GM12878 (cell line): ENCODE data around the gene SEZ6L2. TPM values are rescaled to one million over a fixed set of nuclear protein-coding genes. Genes with fewer than 3 reads are reported as not detected.

ENCODE experiments used
- ATF2 ChIP-seq: IDR thresholded peaks from 2 replicates; pipeline ENCODE4 v1.6.1; 2012; ENCODE audit warnings: low read length, inconsistent platforms
- CBX5 ChIP-seq: sonication (generic); IDR thresholded peaks from 2 replicates; pipeline ENCODE4 v1.6.1; 2016; ENCODE audit warnings: low read depth, moderate library complexity, mild to moderate bottlenecking, inconsistent platforms
- CREB1 ChIP-seq: IDR thresholded peaks from 2 replicates; pipeline ENCODE4 v1.6.1; 2012; ENCODE audit warnings: low read depth, mild to moderate bottlenecking, inconsistent platforms
- ETV6 ChIP-seq, 2 experiments: fragments of 450-650 bp in 1 of 2; IDR thresholded peaks in 1 of 2; conservative IDR thresholded peaks in 1 of 2; 2 replicates each; pipeline ENCODE4 v1.6.1; 2014; ENCODE audit warnings: antibody characterized with exemption in 1 of 2, borderline replicate concordance in 1 of 2, low read depth in 1 of 2, mild to moderate bottlenecking in 1 of 2, moderate library complexity in 1 of 2
- FOXM1 ChIP-seq: IDR thresholded peaks from 2 replicates; pipeline ENCODE4 v1.6.1; 2012; ENCODE audit warnings: low read depth, mild to moderate bottlenecking, inconsistent platforms, low read length, moderate library complexity
- HCFC1 ChIP-seq: fragments of 150-350 bp; IDR thresholded peaks from 2 replicates; pipeline ENCODE4 v1.6.1; 2014; ENCODE audit warnings: low read length
- IKZF1 ChIP-seq: fragments of 450-650 bp; conservative IDR thresholded peaks from 2 replicates; pipeline ENCODE4 v1.6.1; 2017; ENCODE audit warnings: antibody characterized with exemption, mild to moderate bottlenecking
- IRF4 ChIP-seq: IDR thresholded peaks from 2 replicates; pipeline ENCODE4 v1.6.1; 2011; ENCODE audit warnings: low read depth, low read length
- IRF5 ChIP-seq: fragments of 450-650 bp; IDR thresholded peaks from 2 replicates; pipeline ENCODE4 v1.6.1; 2017; ENCODE audit warnings: borderline replicate concordance
- KAT2A ChIP-seq: conservative IDR thresholded peaks from 2 replicates; pipeline ENCODE4 v1.6.1; 2011; ENCODE audit warnings: low read depth, low read length; ENCODE audit not compliant: control insufficient read depth
- KDM1A ChIP-seq: fragments of 200-600 bp; sonication (generic); IDR thresholded peaks from 2 replicates; pipeline ENCODE4 v1.6.1; 2016; ENCODE audit warnings: borderline replicate concordance
- MYC ChIP-seq: IDR thresholded peaks from 2 replicates; pipeline ENCODE4 v1.6.1; 2011; ENCODE audit warnings: mild to moderate bottlenecking, low read length, moderate library complexity, inconsistent platforms; ENCODE audit not compliant: insufficient read depth, insufficient replicate concordance, insufficient read length, severe bottlenecking
- NBN ChIP-seq: fragments of 450-650 bp; IDR thresholded peaks from 2 replicates; pipeline ENCODE4 v1.6.1; 2016
- NKRF ChIP-seq: fragments of 450-650 bp; conservative IDR thresholded peaks from 2 replicates; pipeline ENCODE4 v1.6.1; 2017; ENCODE audit warnings: mild to moderate bottlenecking, moderate library complexity
- PAX5 ChIP-seq: IDR thresholded peaks from 2 replicates; pipeline ENCODE4 v1.6.1; 2011; ENCODE audit warnings: low read depth, low read length, borderline replicate concordance
- PAX8 ChIP-seq: fragments of 450-650 bp; IDR thresholded peaks from 2 replicates; pipeline ENCODE4 v1.6.1; 2017; ENCODE audit warnings: mild to moderate bottlenecking, moderate library complexity
- POLR2A ChIP-seq: IDR thresholded peaks from 2 replicates; pipeline ENCODE4 v1.6.1; 2011; ENCODE audit warnings: low read depth, mild to moderate bottlenecking, low read length
- POLR2AphosphoS5 ChIP-seq: IDR thresholded peaks from 2 replicates; pipeline ENCODE4 v1.6.1; 2011; ENCODE audit warnings: mild to moderate bottlenecking, low read length, inconsistent platforms
- POU2F2 ChIP-seq: IDR thresholded peaks from 3 replicates; pipeline ENCODE4 v1.6.1; 2011; ENCODE audit warnings: low read depth, mild to moderate bottlenecking, low read length, borderline replicate concordance
- SIX5 ChIP-seq: IDR thresholded peaks from 2 replicates; pipeline ENCODE4 v1.6.1; 2011; ENCODE audit warnings: mild to moderate bottlenecking, low read depth, low read length, moderate library complexity; ENCODE audit not compliant: severe bottlenecking
- SMC3 ChIP-seq: IDR thresholded peaks from 2 replicates; pipeline ENCODE4 v1.6.1; 2011; ENCODE audit warnings: low read length, improper control_type of control experiment, borderline replicate concordance
- SREBF1 ChIP-seq: IDR thresholded peaks from 2 replicates; pipeline ENCODE4 v1.6.1; 2012; ENCODE audit warnings: mild to moderate bottlenecking, low read length
- STAT3 ChIP-seq: IDR thresholded peaks from 2 replicates; pipeline ENCODE4 v1.6.1; 2011; ENCODE audit warnings: low read depth, low read length, improper control_type of control experiment
- TAF1 ChIP-seq: IDR thresholded peaks from 2 replicates; pipeline ENCODE4 v1.6.1; 2011; ENCODE audit warnings: mild to moderate bottlenecking, low read depth, low read length, borderline replicate concordance
- TCF12 ChIP-seq: IDR thresholded peaks from 2 replicates; pipeline ENCODE4 v1.6.1; 2011; ENCODE audit warnings: low read depth, mild to moderate bottlenecking, low read length
- YBX1 ChIP-seq: fragments of 450-650 bp; IDR thresholded peaks from 2 replicates; pipeline ENCODE4 v1.6.1; 2016; ENCODE audit warnings: antibody characterized with exemption
- ZNF24 ChIP-seq: fragments of 450-650 bp; IDR thresholded peaks from 2 replicates; pipeline ENCODE4 v1.6.1; 2017; ENCODE audit warnings: antibody characterized with exemption, mild to moderate bottlenecking
- ZNF274 ChIP-seq: IDR thresholded peaks from one replicate; pipeline ENCODE4 v1.8.0; 2011; ENCODE audit not compliant: insufficient read length, insufficient read depth
- ZSCAN29 ChIP-seq: fragments of 450-650 bp; IDR thresholded peaks from 2 replicates; pipeline ENCODE4 v1.6.1; 2017; ENCODE audit warnings: mild to moderate bottlenecking, moderate library complexity
- polyA plus RNA-seq, 11 experiments: library from polyadenylated mRNA; depleted of rRNA in 4 of 11; unstranded in 6 of 11; stranded (reverse) in 5 of 11; fragments of >200 nt; fragmentation: Nextera tagmentation in 4 of 11; fragmentation: Illumina TruSeq in 1 of 11; extraction: Ambion mirVana in 4 of 11; extraction: Trizol in 1 of 11; gene quantifications; 1 replicate in 1 of 11; 2 replicates in 10 of 11; pipeline versions ENCODE4 v1.2.1 to v1.2.3, GENCODE V29; 2011 to 2016; ENCODE audit warnings: inconsistent platforms in 2 of 11, missing spikeins in 2 of 11, low read depth in 1 of 11
- total RNA-seq, 4 experiments: library from RNA; depleted of rRNA in 3 of 4; stranded (reverse); fragments of >200 nt in 3 of 4; fragmentation: Illumina TruSeq in 1 of 4; extraction: Trizol in 1 of 4; gene quantifications; 2 replicates each; pipeline versions ENCODE4 v1.2.1 to v1.2.3, GENCODE V29; 2013 to 2021

Gene SEZ6L2
- total and polyA plus RNA-seq, 10 of the 15 experiments (the other 5 are each of a cell fraction or from before 2014, with no cell fraction given): 0.06 to 0.49 TPM; not detected in 8

- no peak for TF ChIP-seq YBX1
- TF ChIP-seq MYC: no peak
- no peak for TF ChIP-seq CBX5
- no peak for TF ChIP-seq ETV6 (conservative IDR thresholded peaks at IDR 0.05 in 1 of 2, IDR thresholded peaks at IDR 0.05 in 1 of 2; ENCODE audit: borderline replicate concordance in 1 of 2, low read depth in 1 of 2)
- TF ChIP-seq SIX5: no peak
- TF ChIP-seq SMC3: no peak
- peak; percentile 97 for TF ChIP-seq POLR2A
- TF ChIP-seq SREBF1: no peak
- peak; percentile 98 for TF ChIP-seq IKZF1
- no peak for TF ChIP-seq KDM1A
- peak; percentile 10; the same call in 1 of the 2 replicates for TF ChIP-seq HCFC1
- TF ChIP-seq FOXM1: no peak
- TF ChIP-seq POU2F2: peak; percentile 56; the same call in 1 of the 3 replicates
- no peak for TF ChIP-seq ATF2
- TF ChIP-seq ZSCAN29: no peak
- peak; percentile 65 for TF ChIP-seq NKRF
- no peak for TF ChIP-seq IRF4
- no peak for TF ChIP-seq IRF5
- TF ChIP-seq POLR2AphosphoS5: peak; percentile 86
- no peak for TF ChIP-seq CREB1
- no peak for TF ChIP-seq STAT3
- no peak for TF ChIP-seq ZNF24
- no peak for TF ChIP-seq ZNF274
- 0 out of 2 replicates have a peak, but pooled peaks have one; percentile 7 for TF ChIP-seq TCF12
- no peak for TF ChIP-seq KAT2A
- TF ChIP-seq TAF1: peak; percentile 71; the same call in 1 of the 2 replicates
- no peak for TF ChIP-seq PAX8
- peak; percentile 52; the same call in 1 of the 2 replicates for TF ChIP-seq PAX5
- TF ChIP-seq NBN: peak; percentile 72; the same call in 1 of the 2 replicates
Observed at GRCh38 chr16:29925781-29926710, 26.7 kb upstream of the SEZ6L2 start, which contains the start of gene KCTD13 (continued).
